ENCODE data around the gene YAP1.

DNA sequence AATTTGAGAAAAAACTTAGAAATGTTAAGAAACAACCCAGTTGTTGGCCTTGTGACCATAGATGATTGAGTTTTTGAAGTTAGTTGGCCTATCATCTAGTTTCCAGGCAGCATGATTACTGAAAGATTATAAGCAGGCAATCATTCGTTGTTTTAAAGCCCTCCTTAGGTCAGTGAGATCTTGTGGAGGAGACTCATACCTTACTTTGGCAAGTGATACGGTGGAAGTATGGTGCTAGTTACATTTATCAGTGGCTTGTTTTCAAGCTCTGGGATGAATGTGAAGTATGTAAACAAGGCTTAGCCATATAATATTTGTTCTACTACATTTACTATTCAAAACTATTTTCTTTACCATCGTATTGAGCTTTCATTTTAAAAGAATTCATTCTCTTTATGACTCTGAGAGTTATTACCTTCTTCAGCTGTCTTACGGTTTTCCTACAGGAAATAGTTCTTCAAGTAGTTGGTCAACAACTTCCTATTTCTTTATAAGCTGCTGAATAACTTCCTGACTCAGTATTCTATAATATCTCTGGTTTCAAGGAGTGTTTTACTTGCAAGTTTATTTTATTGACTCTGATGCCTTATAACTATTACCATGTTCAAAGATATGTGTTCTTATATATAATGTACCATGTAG is 7.3 kb downstream of the YAP1 start:
- no peak for TF ChIP-seq POLR2A (IDR thresholded peaks at IDR 0.05)
- TF ChIP-seq, protein P1, sequence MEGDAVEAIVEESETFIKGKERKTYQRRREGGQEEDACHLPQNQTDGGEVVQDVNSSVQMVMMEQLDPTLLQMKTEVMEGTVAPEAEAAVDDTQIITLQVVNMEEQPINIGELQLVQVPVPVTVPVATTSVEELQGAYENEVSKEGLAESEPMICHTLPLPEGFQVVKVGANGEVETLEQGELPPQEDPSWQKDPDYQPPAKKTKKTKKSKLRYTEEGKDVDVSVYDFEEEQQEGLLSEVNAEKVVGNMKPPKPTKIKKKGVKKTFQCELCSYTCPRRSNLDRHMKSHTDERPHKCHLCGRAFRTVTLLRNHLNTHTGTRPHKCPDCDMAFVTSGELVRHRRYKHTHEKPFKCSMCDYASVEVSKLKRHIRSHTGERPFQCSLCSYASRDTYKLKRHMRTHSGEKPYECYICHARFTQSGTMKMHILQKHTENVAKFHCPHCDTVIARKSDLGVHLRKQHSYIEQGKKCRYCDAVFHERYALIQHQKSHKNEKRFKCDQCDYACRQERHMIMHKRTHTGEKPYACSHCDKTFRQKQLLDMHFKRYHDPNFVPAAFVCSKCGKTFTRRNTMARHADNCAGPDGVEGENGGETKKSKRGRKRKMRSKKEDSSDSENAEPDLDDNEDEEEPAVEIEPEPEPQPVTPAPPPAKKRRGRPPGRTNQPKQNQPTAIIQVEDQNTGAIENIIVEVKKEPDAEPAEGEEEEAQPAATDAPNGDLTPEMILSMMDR (IDR thresholded peaks at IDR 0.05), result no peak

All from uterus (tissue), 2 donors.